Common myeloid progenitor, CD34-positive (primary cell): Measurements from ENCODE around the gene DNAH17.

ENCODE experiments used
- CTCF ChIA-PET: fragments of 350-600 bp; sonication (Branson Sonifier 250); formaldehyde crosslinking; loops from one replicate; lab custom pipeline; 2021; ENCODE audit warnings: antibody characterized with exemption; lab: Charles Lee
- POLR2A ChIA-PET: fragments of 350-600 bp; sonication (Branson Sonifier 250); formaldehyde crosslinking; loops from one replicate; lab custom pipeline; 2021; ENCODE audit warnings: antibody characterized with exemption; lab: Charles Lee
- DNase-seq, 3 donors: peaks; one replicate each; pipeline versions ENCODE4 v3.0.0 to v3.0.0-alpha.2; 2013
- H3K27ac ChIP-seq, 2 experiments: 1 replicate in 1 of 2; 2 replicates in 1 of 2; pipeline ENCODE4 v1.7.0; 2013; ENCODE audit warnings: inconsistent platforms in 2 of 2, low read length in 2 of 2, mild to moderate bottlenecking in 2 of 2, low read depth in 1 of 2, moderate library complexity in 1 of 2; ENCODE audit not compliant: severe bottlenecking in 2 of 2, insufficient read depth in 1 of 2, poor library complexity in 1 of 2
- H3K27me3 ChIP-seq, 5 experiments: replicated peaks in 2 of 5; 1 replicate in 3 of 5; 2 replicates in 2 of 5; pipeline versions ENCODE4 v1.6.1 to v1.7.0; 2013; ENCODE audit warnings: low read length in 4 of 5, mild to moderate bottlenecking in 2 of 5, moderate library complexity in 2 of 5, inconsistent platforms in 1 of 5; ENCODE audit not compliant: insufficient read depth in 5 of 5, control insufficient read depth in 4 of 5
- H3K36me3 ChIP-seq, 4 experiments: 1 replicate in 2 of 4; 2 replicates in 2 of 4; pipeline versions ENCODE4 v1.6.1 to v1.7.0; 2013; ENCODE audit warnings: low read length in 3 of 4, control low read depth in 1 of 4, mild to moderate bottlenecking in 1 of 4; ENCODE audit not compliant: control insufficient read depth in 4 of 4, insufficient read depth in 4 of 4
- H3K4me1 ChIP-seq, 4 experiments: 1 replicate in 3 of 4; 2 replicates in 1 of 4; pipeline versions ENCODE4 v1.6.1 to v1.7.1; 2013; ENCODE audit warnings: low read length in 3 of 4, mild to moderate bottlenecking in 3 of 4, control low read depth in 1 of 4, inconsistent platforms in 1 of 4, moderate library complexity in 1 of 4; ENCODE audit not compliant: control insufficient read depth in 4 of 4, insufficient read depth in 4 of 4; ENCODE audit errors: control extremely low read depth in 1 of 4
- H3K4me3 ChIP-seq, 7 experiments: 1 replicate in 4 of 7; 2 replicates in 3 of 7; pipeline versions ENCODE4 v1.5.1 to v1.7.0; 2013; ENCODE audit warnings: mild to moderate bottlenecking in 7 of 7, low read length in 6 of 7, moderate library complexity in 6 of 7, inconsistent platforms in 2 of 7, low read depth in 2 of 7, control low read depth in 1 of 7; ENCODE audit not compliant: insufficient read depth in 4 of 7, control insufficient read depth in 1 of 7; ENCODE audit errors: extremely low read depth in 1 of 7
- H3K9me3 ChIP-seq, 5 experiments: 1 replicate in 4 of 5; 2 replicates in 1 of 5; pipeline versions ENCODE4 v1.6.1 to v1.7.1; 2013; ENCODE audit warnings: low read length in 4 of 5, mild to moderate bottlenecking in 2 of 5, inconsistent platforms in 1 of 5, low read depth in 1 of 5, moderate library complexity in 1 of 5; ENCODE audit not compliant: control insufficient read depth in 4 of 5, insufficient read depth in 2 of 5; ENCODE audit errors: control extremely low read depth in 1 of 5
- WGBS: methylation state at CpG from one replicate; pipeline ENCODE4 v1.1.5; 2013; ENCODE audit not compliant: insufficient coverage; 5-methylcytosine and 5-hydroxymethylcytosine counted together

The DNAH17 gene

GRCh38 chr17:78454346-78454745 lies 122.8 kb downstream of the DNAH17 start:
- 97% methylated on average over 8 of the region's 20 CpGs for WGBS
- Histone ChIP-seq H3K27ac (no peak overlapping the region), H3K9me3 (no peaks in the 10 kb centered on the region), H3K4me3 (no peak overlapping the region), H3K4me1 (peaks cover 0 to 14% (median 11%) of the 10 kb centered on the region in 4 experiments), H3K27me3 (no peaks in the 10 kb centered on the region), H3K36me3 (no peaks in the 10 kb centered on the region)
- DNase-seq = no peak
- ChIA-PET POLR2A (interaction anchor here (0.6 kb wide), 1 partner anchor 741 kb away, joined by 3 read pairs; no protein-coding TSS in a partner anchor), CTCF (no interaction called here)

GRCh38 chr17:78451753-78452152 lies 125.4 kb downstream of the DNAH17 start:
- no peak for DNase-seq
- ChIA-PET CTCF (no interaction called here), POLR2A (no interaction called here)
- no peak overlapping the region for H3K4me3 ChIP-seq
- H3K9me3 ChIP-seq = no peaks in the 10 kb centered on the region
- no peaks in the 10 kb centered on the region for H3K36me3 ChIP-seq
- no peak overlapping the region for H3K27ac ChIP-seq
- peaks cover 0 to 14% (median 11%) of the 10 kb centered on the region in 4 experiments for H3K4me1 ChIP-seq
- WGBS = 97% methylated on average over 7 of the region's 7 CpGs
- H3K27me3 ChIP-seq = no peaks in the 10 kb centered on the region

- 48% methylated on average over 18 of the region's 20 CpGs for WGBS
- Histone ChIP-seq H3K27ac (no peak overlapping the region), H3K27me3 (no peaks in the 10 kb centered on the region), H3K4me1 (peaks cover 0 to 14% (median 11%) of the 10 kb centered on the region in 4 experiments), H3K36me3 (no peaks in the 10 kb centered on the region), H3K9me3 (no peaks in the 10 kb centered on the region), H3K4me3 (no peak overlapping the region)
- POLR2A ChIA-PET = interaction anchor here (0.6 kb wide), 1 partner anchor 202 kb away, joined by 3 read pairs; no protein-coding TSS in a partner anchor
- CTCF ChIA-PET = interaction anchor here (0.8 to 1.6 kb wide), 4 partner anchors 10 to 268 kb away, joined by 3 to 4 read pairs (median 3); no protein-coding TSS in a partner anchor
- DNase-seq = peak; percentile 43 to 72 (median 61)
These were observed 126.4 kb downstream of the DNAH17 start for GRCh38 chr17:78450696-78451345.

- CTCF ChIA-PET = interaction anchor here (1.0 to 1.6 kb wide), 3 partner anchors 11 to 268 kb away, joined by 3 to 4 read pairs (median 3); no protein-coding TSS in a partner anchor
- peaks cover 0 to 14% (median 11%) of the 10 kb centered on the region in 4 experiments for H3K4me1 ChIP-seq
- WGBS = 96% methylated on average over 9 of the region's 14 CpGs
- no peak overlapping the region for H3K4me3 ChIP-seq
- no peaks in the 10 kb centered on the region for H3K36me3 ChIP-seq
- H3K27ac ChIP-seq = no peak overlapping the region
- no peaks in the 10 kb centered on the region for H3K27me3 ChIP-seq
- POLR2A ChIA-PET = interaction anchor here (0.6 kb wide), 1 partner anchor 202 kb away, joined by 3 read pairs; no protein-coding TSS in a partner anchor
- DNase-seq = no peak
- no peaks in the 10 kb centered on the region for H3K9me3 ChIP-seq
These were observed 127.1 kb downstream of the DNAH17 start for GRCh38 chr17:78449983-78450595.

- H3K27me3 ChIP-seq = no peaks in the 10 kb centered on the region
- H3K4me1 ChIP-seq = peaks cover 0 to 14% (median 11%) of the 10 kb centered on the region in 4 experiments
- POLR2A ChIA-PET = no interaction called here
- H3K4me3 ChIP-seq = no peak overlapping the region
- H3K9me3 ChIP-seq = no peaks in the 10 kb centered on the region
- H3K27ac ChIP-seq = no peak overlapping the region
- CTCF ChIA-PET = no interaction called here
- peak in 1 of 3 donors; percentile 8 for DNase-seq
- WGBS = 59% methylated on average over 3 of the region's 5 CpGs
- H3K36me3 ChIP-seq = no peaks in the 10 kb centered on the region
These were observed 128.7 kb downstream of the DNAH17 start for GRCh38 chr17:78448356-78448993.

GRCh38 chr17:78446833-78447232 lies 130.4 kb downstream of the DNAH17 start:
- Histone ChIP-seq H3K27ac (no peak overlapping the region), H3K4me1 (peaks cover 0 to 28% (median 17%) of the 10 kb centered on the region in 4 experiments), H3K36me3 (no peaks in the 10 kb centered on the region), H3K4me3 (no peak overlapping the region), H3K27me3 (no peaks in the 10 kb centered on the region), H3K9me3 (no peaks in the 10 kb centered on the region)
- WGBS = 96% methylated on average over 7 of the region's 7 CpGs
- POLR2A ChIA-PET = no interaction called here
- no peak for DNase-seq
- CTCF ChIA-PET = interaction anchor here (1.1 kb wide), 1 partner anchor 26 kb away, joined by 3 read pairs; no protein-coding TSS in a partner anchor
